DMS53 (cell line): ENCODE data around the gene PAWR.
"Not testable (repeated sequence)": the region's sequence is repeated elsewhere in the genome, so short reads cannot be mapped to it uniquely, and the experiment has no call there.

Experiments
- DNase-seq: peaks from one replicate; lab custom pipeline; 2025; lab: John Stamatoyannopoulos, UW

PAWR gene

GRCh38 chr12:79548610-79548924 lies 142.2 kb downstream of the PAWR start:
- no peak for DNase-seq

- DNase-seq = peak; percentile 82
Measured at GRCh38 chr12:79547735-79548609, 142.8 kb downstream of the PAWR start.

- DNase-seq = peak; percentile 64
Measured at GRCh38 chr12:79547044-79547734, 143.6 kb downstream of the PAWR start.

- DNase-seq = no peak
Measured at GRCh38 chr12:79546466-79547043, 144.2 kb downstream of the PAWR start.

GRCh38 chr12:79544439-79544838 lies 146.3 kb downstream of the PAWR start:
- not testable (repeated sequence) for DNase-seq

GRCh38 chr12:79537675-79538074 lies 153.1 kb downstream of the PAWR start:
- no peak for DNase-seq

- no peak for DNase-seq
Measured at GRCh38 chr12:79535751-79536150, 155.0 kb downstream of the PAWR start.
